ENCODE measurements around the gene MDGA2. TPM values are rescaled to one million over a fixed set of nuclear protein-coding genes. Genes with fewer than 3 reads are reported as not detected.

The MDGA2 gene
- total and polyA plus RNA-seq, 2 of the 4 experiments (the other 2 are of a cell fraction) = 0.02 TPM; not detected in 1

DNA sequence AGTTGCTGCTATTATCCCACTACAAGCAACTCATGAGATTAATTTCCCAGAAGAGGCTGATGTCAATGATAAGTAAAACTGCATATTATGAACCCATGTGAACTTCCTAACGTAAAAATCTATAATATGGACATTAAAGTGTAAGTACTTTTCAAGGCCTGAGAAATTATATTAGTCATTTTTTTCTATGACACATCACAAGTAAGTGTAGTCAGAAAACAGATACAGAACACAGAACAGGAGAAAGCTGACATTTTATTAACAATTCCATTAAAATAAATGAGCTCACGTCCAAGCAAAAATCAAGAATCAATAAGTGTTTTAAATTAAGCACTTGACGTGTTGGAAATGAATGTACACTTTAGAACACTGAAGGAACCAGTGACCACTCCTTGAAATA lies 155.0 kb downstream of the MDGA2 start:
- TF ChIP-seq, protein P1, sequence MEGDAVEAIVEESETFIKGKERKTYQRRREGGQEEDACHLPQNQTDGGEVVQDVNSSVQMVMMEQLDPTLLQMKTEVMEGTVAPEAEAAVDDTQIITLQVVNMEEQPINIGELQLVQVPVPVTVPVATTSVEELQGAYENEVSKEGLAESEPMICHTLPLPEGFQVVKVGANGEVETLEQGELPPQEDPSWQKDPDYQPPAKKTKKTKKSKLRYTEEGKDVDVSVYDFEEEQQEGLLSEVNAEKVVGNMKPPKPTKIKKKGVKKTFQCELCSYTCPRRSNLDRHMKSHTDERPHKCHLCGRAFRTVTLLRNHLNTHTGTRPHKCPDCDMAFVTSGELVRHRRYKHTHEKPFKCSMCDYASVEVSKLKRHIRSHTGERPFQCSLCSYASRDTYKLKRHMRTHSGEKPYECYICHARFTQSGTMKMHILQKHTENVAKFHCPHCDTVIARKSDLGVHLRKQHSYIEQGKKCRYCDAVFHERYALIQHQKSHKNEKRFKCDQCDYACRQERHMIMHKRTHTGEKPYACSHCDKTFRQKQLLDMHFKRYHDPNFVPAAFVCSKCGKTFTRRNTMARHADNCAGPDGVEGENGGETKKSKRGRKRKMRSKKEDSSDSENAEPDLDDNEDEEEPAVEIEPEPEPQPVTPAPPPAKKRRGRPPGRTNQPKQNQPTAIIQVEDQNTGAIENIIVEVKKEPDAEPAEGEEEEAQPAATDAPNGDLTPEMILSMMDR (conservative IDR thresholded peaks at IDR 0.05; ENCODE audit: low read depth, low read length) = no peak
- TF ChIP-seq BHLHE40 (IDR thresholded peaks at IDR 0.05; ENCODE audit: low read depth, low read length) (no peak), MXI1 (IDR thresholded peaks at IDR 0.05; ENCODE audit: borderline replicate concordance, low read depth, low read length) (no peak), POLR2A (IDR thresholded peaks at IDR 0.05; ENCODE audit: low read depth, low read length) (no peak), RCOR1 (IDR thresholded peaks at IDR 0.05; ENCODE audit: insufficient replicate concordance, low read length) (no peak), MAFK (IDR thresholded peaks at IDR 0.05; ENCODE audit: low read depth, low read length) (no peak), RFX5 (IDR thresholded peaks at IDR 0.05; ENCODE audit: low read depth, low read length) (no peak), SMC3 (IDR thresholded peaks at IDR 0.05; ENCODE audit: low read depth, low read length) (no peak), RAD21 (IDR thresholded peaks at IDR 0.05; ENCODE audit: low read length) (no peak), NFE2L2 (IDR thresholded peaks at IDR 0.05; ENCODE audit: low read depth, low read length) (no peak), FOS (IDR thresholded peaks at IDR 0.05; ENCODE audit: low read depth, low read length) (no peak), CHD1 (IDR thresholded peaks at IDR 0.05; ENCODE audit: low read depth, low read length) (no peak)
- TF ChIP-seq, protein P2, sequence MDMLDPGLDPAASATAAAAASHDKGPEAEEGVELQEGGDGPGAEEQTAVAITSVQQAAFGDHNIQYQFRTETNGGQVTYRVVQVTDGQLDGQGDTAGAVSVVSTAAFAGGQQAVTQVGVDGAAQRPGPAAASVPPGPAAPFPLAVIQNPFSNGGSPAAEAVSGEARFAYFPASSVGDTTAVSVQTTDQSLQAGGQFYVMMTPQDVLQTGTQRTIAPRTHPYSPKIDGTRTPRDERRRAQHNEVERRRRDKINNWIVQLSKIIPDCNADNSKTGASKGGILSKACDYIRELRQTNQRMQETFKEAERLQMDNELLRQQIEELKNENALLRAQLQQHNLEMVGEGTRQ (IDR thresholded peaks at IDR 0.05; ENCODE audit: low read depth, low read length) = no peak
- no peak overlapping the region for H2AK5ac ChIP-seq (ENCODE audit: low read depth, low read length)
- no peaks in the 10 kb centered on the region for H3K4me1 ChIP-seq (ENCODE audit: control insufficient read depth, insufficient read depth, low read length)
- CTCF ChIA-PET = no interaction called here
- no peak overlapping the region for H3K9ac ChIP-seq (ENCODE audit: low read depth, low read length)
- no peak overlapping the region for H3K4me2 ChIP-seq (ENCODE audit: low read depth, low read length)
- H3K36me3 ChIP-seq (ENCODE audit: control insufficient read depth, insufficient read depth, low read length) = no peaks in the 10 kb centered on the region
- no peak overlapping the region for H3K4ac ChIP-seq (ENCODE audit: low read depth, low read length)
- intact Hi-C loops (cut with micrococcal nuclease) (no loop called here), in situ Hi-C loops (cut with MboI; ENCODE audit: low sequenced_read_pairs) (no loop called here), dilution Hi-C loops (cut with HindIII; ENCODE audit: low sequenced_read_pairs, unreplicated experiment) (no loop called here)
- BruUV-seq (replicated peaks) = no TSS peak
- no peaks in the 10 kb centered on the region for H3K27me3 ChIP-seq (ENCODE audit: control insufficient read depth, insufficient read depth, low read length)
- H3K79me1 ChIP-seq (ENCODE audit: low read depth in 1 of 2, low read length in 2 of 2) = no peaks in the 10 kb centered on the region
- H3K4me3 ChIP-seq (ENCODE audit: insufficient read depth, low read depth, low read length) = no peak overlapping the region
- H2BK120ac ChIP-seq (ENCODE audit: low read depth, low read length) = no peak overlapping the region
- H3K56ac ChIP-seq (ENCODE audit: extremely low read depth, insufficient read depth, low read length) = no peak overlapping the region
- H4K20me1 ChIP-seq (ENCODE audit: insufficient read depth, low read length) = no peaks in the 10 kb centered on the region
- no peak overlapping the region for H2AFZ ChIP-seq (replicated peaks; ENCODE audit: low read length, poor library complexity)
- no peak overlapping the region for H2BK5ac ChIP-seq (ENCODE audit: low read depth, low read length, poor library complexity, severe bottlenecking)
- no peak overlapping the region for H3K27ac ChIP-seq (ENCODE audit: insufficient read depth, low read length)
- WGBS, 2 experiments (ENCODE audit: extremely low coverage in 2 of 2, insufficient read length in 1 of 2) = no CpG with 5 or more reads among the region's 3 CpGs
- no peak overlapping the region for H3K23ac ChIP-seq (ENCODE audit: low read depth, low read length)
- H3K14ac ChIP-seq (replicated peaks; ENCODE audit: low read depth, low read length) = no peak overlapping the region
- H2BK20ac ChIP-seq (ENCODE audit: low read depth, low read length) = no peak overlapping the region
- H3K9me3 ChIP-seq (ENCODE audit: control insufficient read depth, insufficient read depth, low read length) = 0 out of 2 replicates have a peak, but pooled peaks cover 2% of the 10 kb centered on the region
- H3K18ac ChIP-seq (ENCODE audit: low read depth, low read length) = no peak overlapping the region
- H4K8ac ChIP-seq (ENCODE audit: low read depth in 2 of 2, low read length in 2 of 2) = no peak overlapping the region
- H2BK15ac ChIP-seq (ENCODE audit: low read depth, low read length) = no peak overlapping the region
- POLR2A ChIA-PET (ENCODE audit: unreplicated experiment) = no interaction called here
- DNase-seq (no peak), ATAC-seq (ENCODE audit: low read depth) (no peak)
- H3K9me1 ChIP-seq (ENCODE audit: insufficient read depth, low read length) = no peaks in the 10 kb centered on the region
- H4K91ac ChIP-seq (ENCODE audit: insufficient read depth, low read depth, low read length) = no peak overlapping the region
- H4K5ac ChIP-seq (ENCODE audit: low read depth, low read length) = no peak overlapping the region
- H2AK9ac ChIP-seq (replicated peaks; ENCODE audit: low read depth, low read length, poor library complexity) = no peak overlapping the region

Measured in IMR-90 (cell line).